Forelimb muscle (tissue), 1 donor: Measurements from ENCODE around the gene ZNF497. TPM values are rescaled to one million over a fixed set of nuclear protein-coding genes. Genes with fewer than 3 reads are reported as not detected.

ENCODE experiments used
- DNase-seq: peaks from one replicate; pipeline ENCODE4 v3.0.0-alpha.2; 2013; ENCODE audit warnings: low read depth
- polyA plus RNA-seq: library from polyadenylated mRNA; unstranded; fragments of 120-200 nt; gene quantifications from one replicate; pipeline ENCODE4 v1.2.1, GENCODE V29; 2013; ENCODE audit not compliant: insufficient read length

ZNF497 gene
- polyA plus RNA-seq, 1 donor: 2.4 TPM

DNA sequence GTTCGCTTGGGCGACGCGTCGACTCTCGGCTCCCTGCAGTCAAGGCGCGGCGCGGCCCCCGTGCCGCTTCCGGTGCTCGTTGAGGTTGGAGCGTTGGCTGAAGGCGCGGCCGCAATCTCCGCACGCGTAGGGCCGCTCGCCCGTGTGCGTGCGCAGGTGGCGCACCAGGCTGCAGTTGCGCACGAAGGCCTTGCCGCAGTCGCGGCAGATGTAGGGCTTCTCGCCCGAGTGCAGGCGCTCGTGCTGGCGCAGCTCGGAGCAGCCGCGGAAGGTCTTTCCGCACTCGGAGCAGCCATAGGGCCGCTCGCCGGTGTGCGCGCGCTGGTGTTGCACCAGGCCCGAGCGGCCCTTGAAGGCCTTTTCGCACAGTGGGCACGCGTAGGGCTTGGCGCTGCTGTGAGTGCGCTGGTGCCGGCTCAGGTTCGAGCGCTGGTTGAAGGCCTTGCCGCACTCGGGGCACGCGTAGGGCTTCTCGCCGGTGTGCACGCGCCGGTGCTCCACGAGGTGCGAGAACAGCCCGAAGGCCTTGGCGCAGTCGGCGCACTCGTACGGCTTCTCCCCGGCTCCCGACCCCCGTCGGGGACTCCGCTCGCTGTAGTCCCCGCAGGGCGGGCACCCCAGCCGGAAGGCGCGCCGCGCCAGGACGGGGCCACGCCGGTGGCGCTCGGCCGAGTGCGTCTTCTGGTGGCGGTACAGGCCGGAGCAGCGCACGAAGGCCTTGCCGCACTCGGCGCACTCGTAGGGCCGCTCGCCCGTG is 5.3 kb upstream of the ZNF497 start:
- no peak for DNase-seq

DNA sequence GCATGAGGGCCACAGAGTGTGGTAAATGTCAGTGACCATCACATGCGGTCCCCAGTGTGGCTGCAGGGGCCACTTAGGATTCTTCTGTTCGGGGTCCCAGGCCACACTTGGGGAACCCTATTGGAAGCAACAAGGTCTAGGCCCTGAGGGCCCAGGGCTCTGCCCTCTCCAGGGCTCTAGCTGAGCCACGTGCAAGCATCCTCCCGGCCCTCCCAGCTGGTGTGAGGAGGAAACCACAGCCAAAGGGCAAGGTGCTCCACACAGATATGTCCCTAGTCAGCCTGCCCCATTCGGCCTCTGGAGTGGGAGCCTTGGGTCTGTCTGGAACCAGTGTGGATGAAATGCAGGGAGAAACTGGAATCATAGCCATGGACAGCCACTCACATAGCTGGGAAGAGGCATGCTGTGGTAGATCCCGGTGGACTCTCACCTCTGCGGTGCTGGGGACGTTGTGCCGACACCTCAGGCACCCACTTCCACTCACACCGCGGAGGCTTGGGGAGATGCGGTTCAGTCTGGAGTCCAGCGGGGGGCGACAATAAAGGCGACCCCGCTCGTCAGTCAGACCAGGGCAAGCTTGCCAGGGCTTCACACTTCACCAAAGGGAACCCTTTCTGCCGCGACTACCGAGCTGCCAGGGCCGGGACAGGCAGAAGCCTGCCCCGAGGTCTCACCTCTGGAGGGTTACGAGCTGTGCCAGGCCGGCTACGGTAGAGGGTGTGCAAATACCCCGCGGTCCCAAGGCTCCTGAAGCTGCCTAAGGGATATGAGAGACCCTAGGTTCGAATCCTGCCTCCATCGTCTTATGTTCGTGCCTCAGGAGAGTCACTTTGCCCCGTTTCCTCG is 4.3 kb upstream of the ZNF497 start:
- no peak for DNase-seq

DNA sequence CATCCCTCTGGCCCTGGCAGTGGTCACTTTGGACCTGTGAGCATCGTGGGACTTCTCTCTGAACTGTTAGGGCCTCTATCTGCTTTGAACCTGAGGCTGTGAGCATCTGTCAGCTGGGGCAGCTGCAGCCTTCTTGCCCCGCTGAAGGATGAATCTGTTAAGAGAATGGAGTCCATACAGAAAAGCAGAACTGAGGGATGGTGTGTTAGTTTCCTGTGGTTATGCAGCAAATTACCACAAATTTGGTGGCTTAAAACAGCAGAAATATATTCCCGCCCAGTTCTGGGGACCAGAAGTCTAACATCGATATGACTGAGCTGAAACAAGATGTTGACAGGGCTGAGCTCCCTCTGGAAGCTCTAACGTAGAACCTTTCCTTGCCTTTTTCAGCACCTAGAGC is 1.6 kb upstream of the ZNF497 start:
- no peak for DNase-seq

DNA sequence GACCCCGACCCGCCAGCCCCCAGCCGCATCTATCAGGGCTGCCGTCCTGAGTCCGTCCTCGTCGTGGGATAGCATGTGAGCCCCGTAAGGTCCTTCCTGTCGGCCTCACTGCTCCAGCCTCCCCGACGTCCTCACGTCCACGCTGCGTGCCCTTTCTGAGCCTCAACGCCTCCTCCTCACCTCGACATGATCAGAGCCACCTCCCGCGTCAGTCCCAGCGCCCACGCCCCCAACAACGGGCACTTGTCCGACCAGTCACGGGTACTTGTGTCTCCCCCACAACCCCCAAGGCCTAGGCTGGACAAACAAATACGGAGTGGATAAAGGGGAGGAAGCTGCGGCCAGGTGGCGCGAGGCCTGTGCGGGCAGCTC is 665 bp downstream of the ZNF497 start:
- no peak for DNase-seq

DNA sequence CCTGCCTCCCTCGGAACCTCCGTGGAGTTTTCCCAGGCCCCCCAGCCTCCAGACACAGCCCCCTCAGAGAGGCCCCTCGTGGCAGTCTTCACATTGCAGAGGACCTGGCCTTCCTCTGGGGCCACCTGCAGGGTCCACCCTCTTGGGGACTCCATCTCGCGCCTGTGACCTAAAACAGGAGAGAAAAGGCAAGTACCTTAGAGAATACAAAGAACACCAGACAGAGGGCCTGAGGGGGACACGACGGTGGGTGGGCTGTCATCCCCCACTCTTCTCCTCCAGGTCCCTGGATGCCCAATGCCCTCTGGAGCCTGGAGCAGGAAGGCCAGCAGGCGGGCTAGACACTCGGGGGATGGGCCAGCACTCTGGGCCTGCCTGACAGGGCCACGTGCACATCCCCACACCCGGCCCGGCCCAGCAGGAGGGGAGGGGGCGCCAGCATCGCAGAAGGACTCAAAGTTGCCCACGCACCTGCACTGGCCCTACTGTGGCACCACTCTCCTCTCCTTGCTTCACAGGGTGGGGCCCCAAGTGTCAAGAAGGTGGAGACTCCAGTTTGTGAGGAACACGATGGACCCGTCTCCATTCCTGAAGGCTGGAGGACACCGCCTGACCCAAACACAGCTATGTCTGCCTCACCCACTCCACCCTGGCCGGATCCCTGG is 4.9 kb downstream of the ZNF497 start:
- no peak for DNase-seq

DNA sequence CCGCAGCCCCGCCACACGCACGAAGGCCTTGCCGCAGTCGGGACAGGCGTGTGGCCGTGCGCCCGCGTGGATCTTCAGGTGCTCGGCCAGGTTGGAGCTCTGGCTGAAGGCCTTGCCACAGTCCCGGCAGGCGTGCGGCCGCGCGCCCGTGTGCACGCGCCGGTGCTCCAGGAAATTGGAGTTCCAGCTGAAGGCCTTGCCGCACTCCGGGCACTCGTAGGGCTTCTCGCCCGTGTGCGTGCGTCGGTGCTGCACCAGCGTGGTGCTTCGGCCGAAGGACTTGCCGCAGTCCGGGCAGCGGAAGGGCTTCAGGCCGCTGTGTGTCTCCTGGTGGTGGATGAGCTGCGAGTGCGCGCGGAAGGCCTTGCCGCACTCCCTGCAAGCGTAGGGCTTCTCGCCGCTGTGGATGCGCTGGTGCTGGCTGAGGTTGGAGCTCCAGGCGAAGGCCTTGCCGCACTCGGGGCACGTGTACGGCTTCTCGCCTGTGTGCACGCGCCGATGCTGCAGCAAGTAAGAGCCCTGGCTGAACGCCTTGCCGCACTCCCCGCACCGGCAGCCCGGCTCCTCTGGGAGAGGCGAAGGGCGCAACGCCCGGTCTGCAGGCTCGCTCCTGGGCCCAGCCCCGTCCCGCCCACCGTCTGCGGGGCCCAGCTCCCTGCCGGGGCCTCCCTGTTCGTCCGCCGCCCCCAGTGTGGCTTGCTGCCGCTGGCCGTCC is 5.6 kb downstream of the ZNF497 start:
- DNase-seq: no peak

DNA sequence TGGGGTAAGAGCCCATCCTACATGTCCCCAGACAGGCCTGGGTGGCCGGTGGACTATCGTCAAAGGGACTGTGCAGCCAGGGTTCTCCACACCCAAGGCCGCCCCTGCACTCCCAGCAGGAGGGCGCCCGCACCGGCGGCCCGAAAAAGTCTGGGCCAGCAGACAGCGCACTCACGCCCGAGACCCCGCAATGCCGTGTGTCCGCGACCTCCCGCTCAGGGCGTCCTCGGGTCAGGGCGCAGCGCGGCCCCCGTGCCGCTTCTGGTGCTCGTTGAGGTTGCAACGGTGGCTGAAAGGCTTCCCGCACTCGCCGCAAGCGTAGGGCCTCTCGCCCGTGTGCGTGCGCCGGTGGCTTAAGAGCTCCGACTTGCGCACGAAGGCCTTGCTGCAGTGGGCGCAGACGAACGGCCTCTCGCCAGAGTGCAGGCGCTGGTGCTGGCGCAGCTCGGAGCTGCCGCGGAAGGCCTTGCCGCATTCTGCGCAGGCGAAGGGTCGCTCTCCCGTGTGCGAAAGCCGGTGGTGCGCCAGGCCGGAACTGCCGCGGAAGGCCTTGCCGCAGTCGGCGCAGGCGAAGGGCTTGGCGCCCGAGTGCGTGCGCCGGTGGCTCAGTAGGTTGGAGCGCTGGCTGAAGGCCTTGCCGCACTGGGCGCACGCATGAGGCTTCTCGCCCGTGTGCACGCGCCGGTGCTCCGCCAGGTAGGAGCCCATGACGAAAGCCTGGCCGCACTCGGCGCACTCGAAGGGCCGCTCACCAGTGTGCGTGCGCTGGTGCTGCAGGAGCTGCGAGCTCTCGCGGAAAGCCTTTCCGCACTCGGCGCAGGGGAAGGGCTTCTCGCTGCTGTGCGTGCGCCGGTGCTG is 6.4 kb downstream of the ZNF497 start:
- DNase-seq: no peak

DNA sequence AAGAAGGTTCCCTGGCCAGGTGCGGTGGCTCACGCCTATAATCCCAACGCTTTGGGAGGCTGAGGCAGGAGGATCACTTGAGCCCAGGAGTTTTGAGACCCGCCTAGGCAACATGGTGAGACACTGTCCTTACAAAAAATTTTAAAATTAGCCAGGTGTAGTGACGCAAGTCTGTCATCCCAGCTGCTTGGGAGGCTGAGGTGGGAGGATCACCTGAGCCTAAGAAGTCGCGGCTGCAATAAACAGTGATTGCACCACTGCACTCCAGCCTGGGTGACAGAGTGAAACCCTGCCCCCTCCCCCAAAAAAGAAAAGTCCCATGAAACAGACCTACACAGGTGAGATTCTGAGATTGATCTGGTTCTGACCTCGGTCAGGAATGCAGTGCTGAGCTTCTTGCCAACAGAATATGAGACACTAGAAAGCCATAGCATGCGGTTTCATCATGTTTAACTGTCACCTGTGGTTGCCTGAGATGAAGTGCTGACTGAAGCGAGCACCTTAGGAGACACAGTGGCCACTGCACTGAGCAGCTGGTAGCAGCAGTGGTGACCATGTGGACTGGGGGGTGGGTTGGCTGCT is 7.2 kb downstream of the ZNF497 start:
- no peak for DNase-seq

DNA sequence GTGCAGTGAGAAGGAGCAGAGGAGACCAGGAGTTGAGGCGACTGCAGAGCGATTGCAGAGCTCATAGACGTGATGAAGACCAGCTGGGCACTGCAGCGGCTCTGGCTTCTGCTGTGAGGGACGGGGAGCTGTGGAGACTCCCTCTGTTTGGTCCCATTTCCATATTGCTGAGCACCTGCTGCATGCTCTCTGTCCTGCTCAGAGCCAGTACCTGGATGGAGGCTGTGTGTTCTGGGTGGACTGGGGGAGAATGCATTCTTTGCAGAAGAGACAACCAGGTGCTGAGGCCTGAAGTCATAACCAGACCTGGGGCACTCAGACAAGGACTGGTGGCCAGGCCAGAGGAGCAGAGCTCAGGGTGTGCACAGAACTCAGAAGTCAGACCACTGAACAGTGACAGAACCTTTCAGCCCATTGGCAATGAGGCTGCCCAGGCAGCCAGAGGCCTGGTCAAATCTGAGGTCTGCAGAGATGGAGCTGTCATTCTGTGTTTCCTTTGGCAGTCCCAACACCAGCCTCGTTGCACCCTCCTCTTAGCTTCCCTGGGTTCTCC is 8.0 kb downstream of the ZNF497 start:
- DNase-seq: no peak

DNA sequence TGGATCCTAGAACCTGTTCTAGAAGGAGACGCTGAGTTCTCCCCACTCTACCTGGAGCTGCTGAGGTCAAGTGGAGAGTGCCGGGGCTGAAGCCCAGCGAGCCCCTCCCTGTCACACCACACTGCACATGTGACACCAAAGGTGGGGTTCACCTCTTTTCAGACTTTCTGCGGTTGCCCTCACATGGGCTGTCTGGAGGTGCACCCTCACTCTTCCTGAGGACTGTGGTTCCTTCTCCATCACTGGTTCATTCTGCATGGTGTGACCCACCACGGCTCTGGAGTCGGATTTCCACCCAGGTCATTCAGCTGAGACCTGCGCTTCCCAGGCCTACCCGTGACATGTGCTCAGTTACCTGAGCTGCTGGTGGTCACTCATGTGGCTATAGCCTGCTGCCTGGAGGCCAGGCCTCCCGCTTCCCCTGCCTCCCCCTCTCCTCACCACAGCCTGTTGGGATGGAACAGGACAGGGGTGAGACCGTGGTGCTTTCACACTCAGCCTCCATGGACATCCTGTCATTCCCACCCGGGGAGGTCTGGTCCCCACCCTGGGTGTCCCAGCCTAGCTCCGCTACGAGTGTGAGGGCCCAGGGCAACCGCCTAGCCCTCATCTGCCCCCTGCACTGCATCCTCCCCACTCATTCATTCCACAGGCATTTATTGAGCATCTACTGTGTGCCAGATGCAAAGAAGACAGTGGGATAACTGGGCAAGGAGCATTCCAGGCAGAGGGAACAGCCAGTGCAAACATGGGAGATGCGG is 8.7 kb downstream of the ZNF497 start:
- no peak for DNase-seq

DNA sequence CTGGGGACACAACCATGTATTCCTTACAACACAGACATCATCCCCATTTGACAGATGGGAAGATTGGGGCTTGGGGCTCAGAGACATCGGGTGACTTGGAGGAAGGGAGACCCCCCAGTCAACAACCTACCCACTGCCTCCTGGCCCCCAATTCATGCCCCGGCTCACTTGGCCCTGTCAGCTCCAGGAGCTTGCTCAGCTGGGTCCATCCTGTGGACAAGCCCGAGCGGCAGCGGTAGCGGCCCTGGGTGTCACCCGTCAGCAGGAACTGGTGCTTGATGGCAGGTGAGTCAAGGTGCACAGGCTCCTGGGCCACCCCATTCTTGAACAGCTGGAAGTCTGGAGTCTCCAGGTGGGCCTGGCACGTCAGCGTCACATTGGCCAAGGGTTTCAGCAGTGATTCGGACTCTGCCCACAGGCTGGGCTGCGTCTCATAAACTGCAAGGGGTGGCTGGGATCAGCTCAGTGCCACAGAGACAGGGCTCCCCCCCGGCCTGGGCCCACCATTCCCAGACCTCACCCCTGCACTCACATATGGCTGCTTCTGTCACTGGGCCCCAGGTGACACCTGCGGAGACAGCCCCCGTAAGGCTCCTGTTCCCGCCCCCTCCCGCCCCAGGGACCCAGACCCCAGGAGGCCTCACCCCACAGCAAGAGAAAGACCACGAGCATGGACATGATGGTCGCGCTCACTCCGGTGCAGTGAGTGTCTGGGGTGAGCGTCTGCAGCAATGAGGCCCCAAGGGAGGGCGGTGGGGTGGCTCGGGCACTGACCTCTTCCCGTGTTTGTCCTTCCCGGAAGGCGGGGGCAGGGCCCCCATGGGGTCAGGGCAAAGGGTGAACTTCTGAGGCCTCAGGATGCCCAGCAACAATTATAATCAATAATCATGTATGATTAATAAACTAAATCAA is 9.5 kb downstream of the ZNF497 start, which contains the start of gene A1BG:
TSS of gene A1BG (minus strand) at position 733 of the 912 bp plus-strand sequence. CDS start at position 678, 55 bp downstream.
- no peak for DNase-seq

DNA sequence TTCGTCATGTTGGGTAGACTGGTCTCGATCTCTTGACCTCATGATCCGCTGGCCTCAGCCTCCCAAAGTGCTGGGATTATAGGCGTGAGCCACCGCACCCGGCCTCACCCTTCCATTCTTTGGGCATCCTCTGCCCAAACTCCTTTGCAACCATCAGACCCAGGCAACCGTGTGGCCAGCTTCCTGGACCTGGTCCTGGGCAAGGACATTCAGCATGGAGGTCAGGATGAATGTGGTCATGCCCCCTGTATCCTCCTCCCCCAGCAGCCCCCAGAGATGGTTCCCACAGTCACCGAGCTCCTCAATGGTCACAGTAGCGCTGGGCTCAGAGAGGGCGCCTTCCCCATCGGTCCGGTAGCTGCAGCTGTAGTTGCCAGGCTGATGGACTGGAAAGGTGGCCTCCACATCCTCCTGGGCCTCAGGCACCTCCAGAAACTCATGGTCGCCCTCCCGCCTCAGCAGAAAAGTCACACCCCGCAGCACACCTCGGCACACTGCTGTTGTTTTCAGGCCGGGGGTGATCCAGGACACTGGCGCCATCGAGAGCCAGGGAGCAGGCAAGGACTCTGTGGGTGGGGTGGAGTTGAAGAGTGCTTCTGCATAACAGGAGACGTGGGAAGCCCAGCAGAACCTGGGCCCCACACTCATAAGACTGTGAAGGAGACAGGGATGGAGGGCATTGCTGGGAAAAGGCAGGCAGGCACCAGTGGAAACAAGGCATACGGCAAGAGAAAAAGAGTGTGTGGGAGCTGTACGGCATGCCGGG is 10.4 kb downstream of the ZNF497 start:
- no peak for DNase-seq

DNA sequence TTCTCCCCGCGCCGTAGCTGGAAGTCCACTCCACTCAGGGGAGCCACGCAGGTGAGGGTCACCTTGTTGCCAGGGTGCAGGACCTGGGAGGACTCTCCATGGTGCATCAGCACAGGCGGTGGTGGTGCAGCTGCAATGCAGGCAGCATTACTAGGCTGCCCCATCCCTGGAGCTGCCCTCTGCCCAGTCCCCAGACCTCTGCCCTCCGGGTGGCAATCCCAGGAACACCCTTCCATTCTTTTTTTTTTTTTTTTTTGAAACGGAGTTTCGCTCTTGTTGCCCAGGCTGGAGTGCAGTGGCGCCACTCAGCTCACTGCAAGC is 11.0 kb downstream of the ZNF497 start:
- DNase-seq: no peak

DNA sequence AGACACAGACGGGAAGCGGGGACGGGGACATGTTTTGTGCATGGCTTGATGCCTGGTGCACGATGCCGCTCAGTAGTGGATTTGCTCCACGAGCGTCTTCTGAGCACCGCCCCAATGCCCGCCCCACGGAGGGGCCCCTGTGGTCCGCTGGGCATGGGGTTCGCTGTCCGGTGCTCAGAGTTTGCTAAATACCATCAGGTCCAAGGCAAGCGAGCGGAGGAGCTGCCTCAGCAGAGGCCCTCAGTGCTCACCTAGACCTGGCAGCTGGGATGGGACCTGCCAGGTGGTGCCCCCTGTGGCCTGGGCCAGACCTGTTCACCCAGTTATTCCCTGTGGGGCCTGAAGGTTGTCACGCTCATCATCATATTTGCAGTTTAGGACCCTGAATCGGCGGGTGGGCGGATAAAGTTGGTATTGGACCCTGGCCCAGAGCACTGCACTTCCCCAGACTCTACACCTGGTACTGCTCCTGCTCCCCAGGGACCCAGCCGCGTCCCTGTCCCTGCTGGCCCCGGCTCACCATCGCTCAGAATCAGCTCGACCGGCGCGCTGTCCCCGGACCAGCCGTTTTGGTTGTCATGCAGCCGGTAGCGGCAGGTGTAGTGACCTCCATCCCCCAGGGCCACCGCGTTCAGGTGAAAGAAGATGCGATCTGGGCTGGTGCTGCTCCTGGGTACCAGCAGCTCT is 11.5 kb downstream of the ZNF497 start:
- no peak for DNase-seq

DNA sequence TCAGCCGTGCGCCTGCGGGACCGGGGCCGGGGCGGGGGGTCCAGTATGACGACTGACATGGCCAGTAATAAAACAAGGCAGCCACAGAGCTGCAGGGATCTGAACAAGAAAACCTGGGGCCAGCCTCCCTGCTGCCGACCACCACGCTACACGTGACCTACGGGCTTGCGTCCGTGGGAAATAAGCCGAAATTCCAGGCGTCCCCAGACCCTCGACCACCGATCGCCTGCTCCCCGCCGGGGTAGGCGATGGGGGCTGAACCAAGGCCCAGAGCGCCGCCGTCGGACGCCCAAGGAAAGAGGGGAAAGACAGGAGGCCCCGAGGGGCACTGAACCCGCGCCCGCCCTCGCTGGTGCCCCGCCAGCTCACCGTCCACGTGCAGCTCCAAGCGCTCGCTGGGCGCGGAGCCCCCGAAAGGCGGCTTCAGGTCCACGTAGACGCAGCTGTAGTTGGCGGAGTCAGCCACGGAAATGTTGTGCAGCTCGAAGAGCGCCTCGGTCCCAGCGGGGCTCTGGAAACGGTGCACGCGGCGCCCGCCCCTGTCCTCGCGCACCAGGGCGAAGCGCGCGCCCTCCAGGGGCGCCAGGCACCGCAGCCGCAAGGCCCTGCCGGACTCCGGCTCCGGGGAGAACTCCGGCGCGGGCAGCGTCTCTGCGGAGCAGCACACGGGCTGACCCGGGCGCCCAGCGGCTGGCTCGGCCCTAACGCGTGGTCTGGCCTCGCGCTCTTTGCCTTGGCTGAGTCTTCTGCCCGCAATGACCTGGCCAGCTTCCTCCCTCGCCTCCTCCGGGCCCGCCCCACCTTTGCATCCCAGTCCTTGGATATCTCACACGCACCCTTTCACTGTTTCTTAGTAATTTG is 12.3 kb downstream of the ZNF497 start:
- no peak for DNase-seq

DNA sequence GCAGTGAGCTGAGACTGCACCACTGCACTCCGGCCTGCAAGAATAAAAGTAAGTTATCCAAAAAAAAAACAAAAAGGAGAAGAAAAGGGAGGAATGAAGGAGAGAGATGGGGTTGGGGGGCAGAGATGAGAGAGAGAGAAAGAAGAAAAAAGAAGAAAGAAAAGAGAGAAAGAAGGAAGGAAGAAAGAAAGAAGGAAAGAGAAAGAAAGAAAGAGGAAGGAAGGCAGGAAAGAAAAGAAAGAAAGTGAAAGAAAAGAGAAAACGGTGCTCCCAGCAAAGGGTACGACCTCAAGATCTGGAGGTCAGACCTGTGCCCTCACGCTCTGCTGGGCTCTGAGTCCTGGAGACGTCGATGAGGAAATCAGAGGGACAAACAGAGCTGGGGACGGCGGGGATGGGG is 13.0 kb downstream of the ZNF497 start:
- DNase-seq: no peak
